Islet of Langerhans (tissue), 1 donor: ENCODE measurements around the gene TAS2R43.
"Not testable (repeated sequence)": the region's sequence is repeated elsewhere in the genome, so short reads cannot be mapped to it uniquely, and the experiment has no call there.

Experiments
- FAIRE-seq: peaks from one replicate; lab custom pipeline; 2011; peaks lifted over from hg19 to GRCh38; lab: Jason Lieb, UNC

The TAS2R43 gene

GRCh38 chr12:11092128-11092527 is at the start of gene TAS2R43:
TSS of gene TAS2R43 (minus strand) at chr12:11092313. CDS start at chr12:11092229, 84 bp downstream.
- no peak for FAIRE-seq

- no peak for FAIRE-seq
Measured at GRCh38 chr12:11136075-11136474, 44.0 kb upstream of the TAS2R43 start.

- FAIRE-seq: no peak
Measured at GRCh38 chr12:11134305-11134704, 42.2 kb upstream of the TAS2R43 start, which contains the start of gene TAS2R30. TSS of gene TAS2R30 (minus strand) at chr12:11134644. CDS start at chr12:11134244, 400 bp downstream.

- FAIRE-seq: no peak
Measured at GRCh38 chr12:11133816-11134215, 41.7 kb upstream of the TAS2R43 start.

- no peak for FAIRE-seq
Measured at GRCh38 chr12:11133162-11133561, 41.0 kb upstream of the TAS2R43 start.

GRCh38 chr12:11130999-11131398 is 38.9 kb upstream of the TAS2R43 start:
- FAIRE-seq: no peak

- no peak for FAIRE-seq
Measured at GRCh38 chr12:11130382-11130781, 38.3 kb upstream of the TAS2R43 start.

- FAIRE-seq: not testable (repeated sequence)
Measured at GRCh38 chr12:11114130-11114529, 22.0 kb upstream of the TAS2R43 start.

GRCh38 chr12:11111213-11111612 is 19.1 kb upstream of the TAS2R43 start:
- not testable (repeated sequence) for FAIRE-seq

- no peak for FAIRE-seq
Measured at GRCh38 chr12:11108862-11109261, 16.7 kb upstream of the TAS2R43 start.

- FAIRE-seq: no peak
Measured at GRCh38 chr12:11107719-11108118, 15.6 kb upstream of the TAS2R43 start.

- no peak for FAIRE-seq
Measured at GRCh38 chr12:11106288-11106687, 14.2 kb upstream of the TAS2R43 start.

- no peak for FAIRE-seq
Measured at GRCh38 chr12:11105546-11105945, 13.4 kb upstream of the TAS2R43 start.

GRCh38 chr12:11094910-11095309 is 2.8 kb upstream of the TAS2R43 start:
- FAIRE-seq: not testable (repeated sequence)

GRCh38 chr12:11089246-11089645 is 2.9 kb downstream of the TAS2R43 start:
- FAIRE-seq: no peak

- no peak for FAIRE-seq
Measured at GRCh38 chr12:11085419-11085818, 6.7 kb downstream of the TAS2R43 start.

- FAIRE-seq: no peak
Measured at GRCh38 chr12:11081987-11082386, 10.1 kb downstream of the TAS2R43 start.

GRCh38 chr12:11078246-11078645 is 13.9 kb downstream of the TAS2R43 start:
- no peak for FAIRE-seq

- FAIRE-seq: no peak
Measured at GRCh38 chr12:11075642-11076041, 16.5 kb downstream of the TAS2R43 start.

- no peak for FAIRE-seq
Measured at GRCh38 chr12:11071414-11071813, 20.7 kb downstream of the TAS2R43 start.

- no peak for FAIRE-seq
Measured at GRCh38 chr12:11070999-11071398, 21.1 kb downstream of the TAS2R43 start.

- FAIRE-seq: no peak
Measured at GRCh38 chr12:11069854-11070365, 22.2 kb downstream of the TAS2R43 start.

GRCh38 chr12:11067514-11067913 is 24.6 kb downstream of the TAS2R43 start:
- FAIRE-seq: no peak

- peak; percentile 49 for FAIRE-seq
Measured at GRCh38 chr12:11062194-11062593, 29.9 kb downstream of the TAS2R43 start, which contains the start of gene TAS2R46. TSS of gene TAS2R46 (minus strand) at chr12:11062294. CDS start at chr12:11062294, 0 bp downstream.

- no peak for FAIRE-seq
Measured at GRCh38 chr12:11059784-11060183, 32.3 kb downstream of the TAS2R43 start.
